K562 (cell line): ENCODE measurements around the gene IP6K1. TPM values are rescaled to one million over a fixed set of nuclear protein-coding genes. Genes with fewer than 3 reads are reported as not detected.

Source experiments
- ATAC-seq: fragments of 200-7000 bp; cut with Tn5 transposase; 3 replicates; pipeline ENCODE4 v1.9.1; 2020; ENCODE audit warnings: moderate library complexity
- BruUV-seq: library from RNA; stranded (reverse); fragments of 400-500 nt; replicated peaks from 2 replicates; lab custom pipeline; 2021; lab: Mats Ljungman, UMichigan
- CTCF ChIA-PET: fragments of 300-600 bp; formaldehyde crosslinking; extraction: SDS; loops from one replicate; lab custom pipeline; 2021; ENCODE audit warnings: low intra/inter-chr PET ratio; lab: Yijun Ruan, JAX
- POLR2A ChIA-PET: fragments of 300-600, 350-650 bp; sonication (Branson Sonifier 250); formaldehyde crosslinking; extraction: SDS; loops from one replicate; lab custom pipeline; 2021; ENCODE audit warnings: antibody characterized with exemption, inconsistent platforms; lab: Yijun Ruan, JAX
- DNase-seq, 4 experiments: peaks; one replicate each; pipeline versions ENCODE4 v3.0.0 to v3.0.0-alpha.2; 2011 to 2018; ENCODE audit warnings: low spot score in 3 of 4, mixed read lengths in 3 of 4; ENCODE audit errors: extremely low read depth in 1 of 4
- FAIRE-seq: peaks from 2 replicates; lab custom pipeline; 2011; peaks lifted over from hg19 to GRCh38; lab: Jason Lieb, UNC
- H2AFZ ChIP-seq: 2 replicates; pipeline ENCODE4 v1.6.0; 2011; ENCODE audit warnings: low read depth, low read length, control low read depth, inconsistent platforms
- H3K27ac ChIP-seq: fragments of 200-600 bp; 3 replicates; pipeline ENCODE4 v1.8.0; 2011; ENCODE audit warnings: low read depth, mild to moderate bottlenecking, control low read depth, inconsistent platforms, low read length, moderate library complexity, mixed read lengths; ENCODE audit errors: extremely low read depth
- H3K27me3 ChIP-seq, 2 experiments: fragments of 300-600 bp in 1 of 2; 2 replicates in 1 of 2; 3 replicates in 1 of 2; pipeline versions ENCODE4 v1.6.0 to v1.8.0; 2011; ENCODE audit warnings: inconsistent platforms in 2 of 2, low read length in 2 of 2, mild to moderate bottlenecking in 1 of 2, mixed read lengths in 1 of 2, moderate library complexity in 1 of 2; ENCODE audit not compliant: control insufficient read depth in 2 of 2, insufficient read depth in 2 of 2
- H3K36me3 ChIP-seq: fragments of 300-600 bp; 3 replicates; pipeline ENCODE4 v1.8.0; 2011; ENCODE audit warnings: mild to moderate bottlenecking, low read length, inconsistent platforms; ENCODE audit not compliant: control insufficient read depth, insufficient read depth
- H3K4me1 ChIP-seq, 2 experiments: fragments of 200-600 bp in 1 of 2; replicated peaks in 1 of 2; 2 replicates in 1 of 2; 3 replicates in 1 of 2; pipeline versions ENCODE4 v1.5.1 to v1.8.0; 2011; ENCODE audit warnings: inconsistent platforms in 2 of 2, low read length in 2 of 2, mild to moderate bottlenecking in 1 of 2, mixed read lengths in 1 of 2, moderate library complexity in 1 of 2; ENCODE audit not compliant: control insufficient read depth in 2 of 2, insufficient read depth in 2 of 2
- H3K4me2 ChIP-seq: 2 replicates; pipeline ENCODE4 v1.6.1; 2011; ENCODE audit warnings: low read length, control low read depth, inconsistent platforms, mixed read lengths; ENCODE audit not compliant: insufficient read depth
- H3K4me3 ChIP-seq: fragments of 200-600 bp; sonication (generic), shearing (Covaris generic); 2 replicates; pipeline ENCODE4 v1.5.1; 2016; ENCODE audit warnings: control low read depth, inconsistent platforms
- H3K79me2 ChIP-seq: fragments of 200-600 bp; 3 replicates; pipeline ENCODE4 v1.8.0; 2011; ENCODE audit warnings: low read length, inconsistent platforms; ENCODE audit not compliant: control insufficient read depth, insufficient read depth
- H3K9ac ChIP-seq, 2 experiments: 2 replicates each; pipeline versions ENCODE4 v1.6.0 to v1.6.1; 2011; ENCODE audit warnings: low read depth in 2 of 2, low read length in 2 of 2, control low read depth in 1 of 2, inconsistent platforms in 1 of 2, mild to moderate bottlenecking in 1 of 2, mixed read lengths in 1 of 2; ENCODE audit not compliant: insufficient read depth in 1 of 2
- H3K9me1 ChIP-seq: one replicate; pipeline ENCODE4 v1.6.0; 2011; ENCODE audit warnings: inconsistent platforms, mild to moderate bottlenecking, low read length, moderate library complexity; ENCODE audit not compliant: control insufficient read depth, insufficient read depth
- H3K9me3 ChIP-seq: replicated peaks from 2 replicates; pipeline ENCODE4 v1.5.1; 2011; ENCODE audit warnings: low read depth, low read length, inconsistent platforms; ENCODE audit not compliant: control insufficient read depth, insufficient read depth
- H4K20me1 ChIP-seq: replicated peaks from 2 replicates; pipeline ENCODE4 v1.6.1; 2011; ENCODE audit warnings: low read length, inconsistent platforms, mixed read lengths; ENCODE audit not compliant: control insufficient read depth, insufficient read depth
- CTCF ChIP-seq, 3 experiments: IDR thresholded peaks in 2 of 3; conservative IDR thresholded peaks in 1 of 3; 2 replicates each; pipeline ENCODE4 v1.5.1; 2011 to 2012; ENCODE audit warnings: low read length in 3 of 3, mild to moderate bottlenecking in 3 of 3, control low read depth in 2 of 3, improper control_type of control experiment in 1 of 3, inconsistent platforms in 1 of 3, low read depth in 1 of 3, mixed read lengths in 1 of 3, moderate library complexity in 1 of 3; ENCODE audit not compliant: insufficient read depth in 2 of 3
- FOSL1 ChIP-seq: fragments of 200-800 bp; sonication (Bioruptor generic); conservative IDR thresholded peaks from 2 replicates; pipeline ENCODE4 v1.6.1; 2016; ENCODE audit warnings: missing genetic modification characterization, missing compliant biosample characterization
- RAD21 ChIP-seq, 2 experiments: fragments of 250-450 bp in 1 of 2; fragments of 450-650 bp in 1 of 2; sonication (Bioruptor Pico) in 1 of 2; formaldehyde crosslinking in 1 of 2; IDR thresholded peaks in 1 of 2; conservative IDR thresholded peaks in 1 of 2; 2 replicates each; pipeline versions ENCODE4 v1.4.0 to v1.8.0; 2020 to 2022; ENCODE audit warnings: mild to moderate bottlenecking in 2 of 2, moderate library complexity in 1 of 2
- SMC3 ChIP-seq: conservative IDR thresholded peaks from 2 replicates; pipeline ENCODE4 v1.6.1; 2011; ENCODE audit warnings: low read depth, low read length, improper control_type of control experiment; ENCODE audit not compliant: insufficient read depth
- WGBS: fragments of 100-300 bp; shearing (Covaris generic); methylation state at CpG from one replicate; pipeline ENCODE4 v1.1.6; 2016; ENCODE audit warnings: low coverage, mixed read lengths; ENCODE audit not compliant: insufficient coverage; ENCODE audit errors: missing lambda C conversion rate; 5-methylcytosine and 5-hydroxymethylcytosine counted together
- in situ Hi-C: fragments of 300-500 bp; cut with MboI; formaldehyde crosslinking; loops from 4 replicates; pipeline ENCODE4 v1.15.0; 2018; ENCODE audit warnings: inconsistent platforms, mixed read lengths
- intact Hi-C: fragments of 100-400 bp; cut with micrococcal nuclease; formaldehyde crosslinking; loops from 2 replicates; pipeline ENCODE4 v1.14.2; 2022
- polyA plus RNA-seq, 8 experiments: library from polyadenylated mRNA; depleted of rRNA in 4 of 8; stranded (reverse) in 5 of 8; unstranded in 3 of 8; fragments of >200 nt; fragmentation: Nextera tagmentation in 2 of 8; fragmentation: Illumina TruSeq in 1 of 8; extraction: Ambion mirVana in 2 of 8; extraction: Trizol in 1 of 8; gene quantifications; 2 replicates each; pipeline versions ENCODE4 v1.2.1 to v1.2.3, GENCODE V29; 2011 to 2014; ENCODE audit warnings: inconsistent platforms in 1 of 8, missing spikeins in 1 of 8
- total RNA-seq, 7 experiments: library from RNA; depleted of rRNA in 6 of 7; stranded (reverse); fragments of >200 nt in 6 of 7; fragmentation: Illumina TruSeq in 2 of 7; extraction: Trizol in 2 of 7; gene quantifications; 2 replicates each; pipeline versions ENCODE4 v1.2.1 to v1.2.3, GENCODE V29; 2011 to 2021; ENCODE audit warnings: low replicate concordance in 1 of 7
- TF ChIP-seq, protein P1 (sequence below): sonication (generic); formaldehyde crosslinking; IDR thresholded peaks from 2 replicates; pipeline ENCODE4 v1.8.0; 2022; ENCODE audit warnings: missing genetic modification reagents, mild to moderate bottlenecking, moderate library complexity, borderline replicate concordance

Gene IP6K1
- total and polyA plus RNA-seq, 9 of the 15 experiments (the other 6 are each of a cell fraction or from before 2014, with no cell fraction given) = 0.46 to 29.2 (median 13.1) TPM

DNA sequence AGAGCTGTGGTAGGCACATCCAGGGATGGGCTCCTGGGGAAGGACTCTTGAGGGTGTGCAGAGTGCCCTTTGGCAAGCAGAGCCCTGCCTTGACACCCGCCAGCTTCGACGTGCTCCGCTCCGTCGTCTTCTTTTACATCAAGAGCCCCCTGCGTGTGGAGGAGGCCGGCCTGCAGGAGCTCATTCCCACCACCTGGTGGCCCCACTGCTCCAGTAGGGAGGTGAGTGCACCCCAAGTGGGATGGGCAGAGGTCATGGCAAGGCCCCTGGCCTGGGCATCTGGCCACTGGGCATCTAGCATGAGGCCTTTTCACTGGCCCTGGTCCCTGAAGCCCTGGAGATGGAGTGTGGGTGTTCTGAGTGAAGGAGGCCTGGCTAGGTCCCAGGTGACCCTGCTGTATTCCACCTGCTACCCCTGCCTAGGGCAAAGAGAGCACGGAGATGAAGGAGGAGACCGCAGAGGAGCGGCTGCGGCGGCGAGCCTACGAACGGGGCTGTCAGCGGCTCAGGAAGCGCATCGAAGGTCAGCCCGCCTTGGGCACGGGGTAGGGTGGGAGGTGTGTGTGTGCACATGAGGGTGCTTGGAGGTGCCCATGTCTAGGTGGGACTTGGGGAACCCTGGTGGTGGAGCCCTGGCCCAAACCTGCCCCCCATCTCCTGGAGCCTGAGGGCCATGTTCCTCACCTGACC lies 84.8 kb downstream of the IP6K1 start (continued):
- 0 out of 2 replicates have a peak, but pooled peaks have one; percentile 17 for TF ChIP-seq SMC3
- TF ChIP-seq, protein P1, sequence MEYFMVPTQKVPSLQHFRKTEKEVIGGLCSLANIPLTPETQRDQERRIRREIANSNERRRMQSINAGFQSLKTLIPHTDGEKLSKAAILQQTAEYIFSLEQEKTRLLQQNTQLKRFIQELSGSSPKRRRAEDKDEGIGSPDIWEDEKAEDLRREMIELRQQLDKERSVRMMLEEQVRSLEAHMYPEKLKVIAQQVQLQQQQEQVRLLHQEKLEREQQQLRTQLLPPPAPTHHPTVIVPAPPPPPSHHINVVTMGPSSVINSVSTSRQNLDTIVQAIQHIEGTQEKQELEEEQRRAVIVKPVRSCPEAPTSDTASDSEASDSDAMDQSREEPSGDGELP (CRISPR knock-in tag) = peak; percentile 31; the same call in 1 of the 2 replicates

GRCh38 chr3:49700453-49701128 lies 85.8 kb downstream of the IP6K1 start:
- CTCF ChIA-PET = no interaction called here
- DNase-seq = no peak
- Histone ChIP-seq H3K27ac (no peak overlapping the region), H3K4me2 (no peak overlapping the region), H3K36me3 (peaks cover 75% of the 10 kb centered on the region; the same call in 2 of the 3 replicates), H3K79me2 (no peaks in the 10 kb centered on the region), H3K9ac (no peak overlapping the region; a peak in 1 of 4 replicates), H3K4me3 (no peak overlapping the region), H4K20me1 (no peaks in the 10 kb centered on the region), H3K4me1 (peaks cover 0 to 10% of the 10 kb centered on the region in 2 experiments; a peak in 2 of 5 replicates), H3K9me1 (peaks cover 3% of the 10 kb centered on the region), H3K9me3 (no peaks in the 10 kb centered on the region), H3K27me3 (no peaks in the 10 kb centered on the region), H2AFZ (no peak overlapping the region)
- in situ Hi-C loops (loop anchor here (5.0 kb wide), 1 partner anchor 142 kb away; no protein-coding TSS in a partner anchor), intact Hi-C loops (loop anchor here (1.0 to 5.0 kb wide), 2 partner anchors 161 to 207 kb away; no protein-coding TSS in a partner anchor)
- WGBS = 75% methylated on average over 11 of the region's 13 CpGs
- POLR2A ChIA-PET = interaction anchor here (0.6 to 0.7 kb wide), 2 partner anchors 92 to 199 kb away, joined by 4 read pairs; no protein-coding TSS in a partner anchor
- FAIRE-seq = no peak
- ATAC-seq = no peak
- BruUV-seq = no TSS peak
- TF ChIP-seq CTCF (IDR thresholded peaks at IDR 0.05 in 2 of 3, conservative IDR thresholded peaks at IDR 0.05 in 1 of 3; ENCODE audit: insufficient read depth in 2 of 3, low read depth in 1 of 3, low read length in 3 of 3) (peak in 2 of 3 experiments; percentile 20 to 29; a peak in 2 of 6 replicates), FOSL1 (no peak), RAD21 (CRISPR knock-in tag; conservative IDR thresholded peaks at IDR 0.05 in 1 of 2, IDR thresholded peaks at IDR 0.05 in 1 of 2) (peak in 1 of 2 experiments; percentile 14; a peak in 1 of 4 replicates)
